ENCODE results near the gene FOCAD.

- TF ChIP-seq POLR2A (IDR thresholded peaks at IDR 0.05; ENCODE audit: low read depth, low read length), result no peak
- no peak for TF ChIP-seq TAF1 (IDR thresholded peaks at IDR 0.05; ENCODE audit: borderline replicate concordance, low read depth, low read length)
- no peak for TF ChIP-seq POLR2AphosphoS5 (IDR thresholded peaks at IDR 0.05; ENCODE audit: low read depth, low read length)
These were observed 278.6 kb downstream of the FOCAD start for GRCh38 chr9:20962536-20963225.
